Kidney capillary endothelial cell (primary cell): ENCODE results near the gene ATP6V0E1.
"Not testable (repeated sequence)": the region's sequence is repeated elsewhere in the genome, so short reads cannot be mapped to it uniquely, and the experiment has no call there.

Experiments
- DNase-seq: peaks from one replicate; pipeline ENCODE4 v3.0.0-alpha.2; 2018; ENCODE audit warnings: low spot score

The ATP6V0E1 gene

GRCh38 chr5:173075970-173076369 is 92.4 kb downstream of the ATP6V0E1 start:
- DNase-seq, result no peak

DNA sequence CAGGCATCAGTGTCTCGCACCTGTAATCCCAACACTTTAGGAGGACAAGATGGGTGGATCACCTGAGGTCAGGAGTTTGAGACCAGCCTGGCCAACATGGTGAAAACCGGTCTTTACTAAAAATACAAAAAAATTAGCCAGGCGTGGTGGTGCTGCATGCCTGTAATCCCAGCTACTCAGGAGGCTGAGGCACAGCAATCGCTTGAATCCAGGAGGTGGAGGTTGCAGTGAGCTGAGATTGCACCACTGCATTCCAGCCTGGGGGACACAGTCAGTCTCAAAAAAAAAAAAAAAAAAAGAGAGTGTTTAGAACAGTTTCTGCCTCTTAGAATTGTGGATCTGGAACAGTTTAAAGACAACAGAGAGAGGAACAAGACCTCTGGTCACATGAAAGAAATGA is 92.9 kb downstream of the ATP6V0E1 start:
- not testable (repeated sequence) for DNase-seq

DNA sequence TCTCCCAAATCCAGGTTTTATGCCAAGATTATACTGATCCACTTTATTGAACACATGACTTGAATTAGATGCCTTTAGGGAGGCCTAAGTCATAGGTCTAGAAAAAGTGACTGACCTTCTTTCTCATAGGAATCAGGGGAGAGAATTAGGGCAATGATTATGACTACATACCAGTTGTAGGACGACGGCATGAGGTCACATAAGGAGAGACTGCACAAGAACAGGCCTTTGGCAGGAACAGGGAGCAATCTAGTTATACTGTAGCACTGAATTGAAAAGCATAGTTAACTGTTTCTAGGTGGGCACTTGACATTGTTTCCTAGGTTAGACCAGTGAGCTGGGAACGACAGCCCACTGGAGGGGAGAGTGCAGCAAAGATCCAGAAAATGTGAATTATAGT is 95.3 kb downstream of the ATP6V0E1 start:
- DNase-seq, result no peak
